Osteoblast (primary cell): ENCODE measurements around the gene GOLGA8S. TPM values are rescaled to one million over a fixed set of nuclear protein-coding genes. Genes with fewer than 3 reads are reported as not detected.
"Not testable (repeated sequence)": the region's sequence is repeated elsewhere in the genome, so short reads cannot be mapped to it uniquely, and the experiment has no call there.

ENCODE experiments used
- DNase-seq: peaks from one replicate; pipeline ENCODE4 v3.0.0; 2011; ENCODE audit warnings: low spot score, mixed read lengths; ENCODE audit not compliant: insufficient read length; ENCODE audit errors: missing footprints
- H2AFZ ChIP-seq: 2 replicates; pipeline ENCODE4 v1.6.0; 2011; ENCODE audit warnings: mild to moderate bottlenecking, low read length
- H3K27ac ChIP-seq: 2 replicates; pipeline ENCODE4 v1.5.1; 2011; ENCODE audit warnings: mild to moderate bottlenecking, low read depth, low read length, moderate library complexity
- H3K27me3 ChIP-seq: 2 replicates; pipeline ENCODE4 v1.6.0; 2012; ENCODE audit warnings: mild to moderate bottlenecking, control low read depth, inconsistent platforms, low read length, moderate library complexity; ENCODE audit not compliant: insufficient read depth
- H3K36me3 ChIP-seq: 2 replicates; pipeline ENCODE4 v1.5.1; 2011; ENCODE audit warnings: mild to moderate bottlenecking, low read length, control low read depth, moderate library complexity; ENCODE audit not compliant: insufficient read depth
- H3K4me1 ChIP-seq: 2 replicates; pipeline ENCODE4 v1.5.1; 2011; ENCODE audit warnings: mild to moderate bottlenecking, low read length, control low read depth, moderate library complexity; ENCODE audit not compliant: insufficient read depth
- H3K4me2 ChIP-seq: 2 replicates; pipeline ENCODE4 v1.6.0; 2011; ENCODE audit warnings: mild to moderate bottlenecking, low read length; ENCODE audit not compliant: insufficient read depth
- H3K4me3 ChIP-seq: fragments of 200-600 bp; sonication (generic); 3 replicates; pipeline ENCODE4 v1.5.1; 2012; ENCODE audit warnings: mild to moderate bottlenecking, low read length, inconsistent platforms; ENCODE audit not compliant: insufficient read depth
- H3K79me2 ChIP-seq: 2 replicates; pipeline ENCODE4 v1.6.0; 2012; ENCODE audit warnings: mild to moderate bottlenecking, low read length, control low read depth, inconsistent platforms; ENCODE audit not compliant: insufficient read depth
- H3K9me3 ChIP-seq: 2 replicates; pipeline ENCODE4 v1.5.1; 2011; ENCODE audit warnings: low read depth, low read length, control low read depth
- H4K20me1 ChIP-seq: 2 replicates; pipeline ENCODE4 v1.6.0; 2012; ENCODE audit warnings: mild to moderate bottlenecking, low read length, control low read depth; ENCODE audit not compliant: insufficient read depth
- total RNA-seq: library from RNA; depleted of rRNA; stranded (reverse); fragments of >200 nt; gene quantifications from 2 replicates; pipeline ENCODE4 v1.2.3, GENCODE V29; 2012

The GOLGA8S gene, protein sequence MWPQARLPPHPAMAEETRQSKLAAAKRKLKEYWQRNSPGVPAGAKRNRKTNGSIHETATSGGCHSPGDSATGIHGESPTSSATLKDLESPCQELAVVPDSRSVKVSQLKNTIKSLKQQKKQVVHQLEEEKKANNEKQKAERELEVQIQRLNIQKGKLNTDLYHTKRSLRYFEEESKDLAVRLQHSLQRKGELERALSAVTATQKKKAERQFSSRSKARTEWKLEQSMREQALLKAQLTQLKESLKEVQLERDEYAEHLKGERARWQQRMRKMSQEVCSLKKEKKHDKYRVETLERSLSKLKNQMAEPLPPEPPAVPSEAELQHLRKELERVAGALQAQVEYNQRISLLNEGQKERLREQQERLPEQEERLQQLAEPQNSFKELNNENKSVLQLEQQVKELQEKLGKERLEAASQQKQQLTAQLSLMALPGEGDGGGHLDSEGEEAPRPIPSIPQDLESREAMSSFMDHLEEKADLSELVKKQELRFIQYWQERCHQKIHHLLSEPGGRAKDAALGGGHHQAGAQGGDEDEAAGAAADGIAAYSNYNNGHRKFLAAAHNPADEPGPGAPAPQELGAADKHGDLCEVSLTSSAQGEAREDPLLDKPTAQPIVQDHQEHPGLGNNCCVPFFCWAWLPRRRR
- under 0.01 TPM in 2 replicates for total RNA-seq

DNA sequence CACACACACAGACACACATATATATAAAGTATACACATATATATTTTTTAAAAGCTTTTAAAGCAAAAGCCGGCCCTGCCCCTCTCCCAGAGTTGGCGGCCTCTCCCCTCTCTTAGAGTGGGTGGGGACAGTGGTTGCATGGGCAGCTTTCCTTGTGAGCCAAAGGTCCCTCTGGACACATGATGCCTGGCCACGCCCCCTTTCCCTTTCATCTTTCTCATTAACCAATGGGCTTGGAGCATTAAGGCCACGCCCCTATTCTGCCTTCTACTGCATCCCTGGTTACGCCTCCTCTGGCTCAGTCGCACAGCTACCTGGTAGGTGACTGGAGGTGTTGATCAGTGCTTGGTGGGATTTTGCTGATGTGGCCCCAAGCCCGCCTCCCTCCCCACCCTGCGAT, at the start of gene GOLGA8S:
GOLGA8S (plus strand) TSS at position 301 of the 400 bp plus-strand sequence; CDS start at position 363, 62 bp downstream.
- not testable (repeated sequence) for H4K20me1 ChIP-seq, H3K27me3 ChIP-seq, H3K4me2 ChIP-seq, DNase-seq, H2AFZ ChIP-seq, H3K36me3 ChIP-seq, H3K27ac ChIP-seq, H3K79me2 ChIP-seq, H3K9me3 ChIP-seq, H3K4me1 ChIP-seq, H3K4me3 ChIP-seq

- not testable (repeated sequence) for H3K27me3 ChIP-seq, H2AFZ ChIP-seq, H3K4me1 ChIP-seq, H3K36me3 ChIP-seq, H4K20me1 ChIP-seq, DNase-seq, H3K27ac ChIP-seq, H3K9me3 ChIP-seq
- Histone ChIP-seq H3K4me3 (peak overlapping the region; percentile 67), H3K4me2 (peak overlapping the region; percentile 72), H3K79me2 (peaks cover 29% of the 10 kb centered on the region)
Measured at GRCh38 chr15:23304805-23305204, 49.7 kb upstream of the GOLGA8S start.

GRCh38 chr15:23305921-23306320, 48.6 kb upstream of the GOLGA8S start:
- not testable (repeated sequence) for DNase-seq, H3K27me3 ChIP-seq, H3K27ac ChIP-seq, H3K36me3 ChIP-seq, H4K20me1 ChIP-seq, H2AFZ ChIP-seq, H3K4me2 ChIP-seq, H3K9me3 ChIP-seq, H3K4me3 ChIP-seq, H3K4me1 ChIP-seq
- peaks cover 29% of the 10 kb centered on the region for H3K79me2 ChIP-seq

- H2AFZ ChIP-seq, H3K4me2 ChIP-seq, H4K20me1 ChIP-seq, H3K4me3 ChIP-seq, H3K4me1 ChIP-seq, H3K36me3 ChIP-seq, H3K27ac ChIP-seq, H3K27me3 ChIP-seq, H3K9me3 ChIP-seq: not testable (repeated sequence)
- DNase-seq, result peak; percentile 11
- peaks cover 13% of the 10 kb centered on the region for H3K79me2 ChIP-seq
Measured at GRCh38 chr15:23311233-23311632, 43.3 kb upstream of the GOLGA8S start.

DNA sequence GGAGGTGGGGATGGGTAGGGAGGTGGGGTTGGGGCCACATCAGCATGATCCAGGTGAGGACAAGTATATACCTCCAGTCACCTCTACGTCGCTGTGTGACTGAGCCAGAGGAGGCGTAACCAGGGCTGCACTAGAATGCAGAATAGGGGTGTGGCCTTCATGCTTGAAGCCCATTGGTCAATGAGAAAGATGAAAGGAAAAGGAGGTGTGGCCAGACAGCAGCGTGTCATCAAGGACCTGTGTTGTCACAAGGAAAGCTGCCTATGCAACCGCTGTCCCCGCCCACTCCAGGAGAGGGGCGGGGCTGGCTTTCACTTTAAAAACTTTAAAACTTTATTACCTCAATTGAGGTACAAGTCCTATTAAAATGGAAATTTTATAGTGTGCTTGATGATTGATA, 20.5 kb upstream of the GOLGA8S start, which contains the start of gene GOLGA6L26:
GOLGA6L26 (minus strand) TSS at position 101 of the 400 bp plus-strand sequence; CDS start at position 40, 61 bp downstream.
- not testable (repeated sequence) for H3K79me2 ChIP-seq, H2AFZ ChIP-seq

GRCh38 chr15:23362622-23363021, 8.1 kb downstream of the GOLGA8S start:
- H3K9me3 ChIP-seq, H4K20me1 ChIP-seq, H3K27ac ChIP-seq: not testable (repeated sequence)

More for the DNA sequence above, 20.5 kb upstream of the GOLGA8S start, which contains the start of gene GOLGA6L26:
- not testable (repeated sequence) for H4K20me1 ChIP-seq, H3K4me3 ChIP-seq, H3K4me1 ChIP-seq, H3K9me3 ChIP-seq, DNase-seq, H3K27me3 ChIP-seq, H3K36me3 ChIP-seq, H3K27ac ChIP-seq, H3K4me2 ChIP-seq

DNA sequence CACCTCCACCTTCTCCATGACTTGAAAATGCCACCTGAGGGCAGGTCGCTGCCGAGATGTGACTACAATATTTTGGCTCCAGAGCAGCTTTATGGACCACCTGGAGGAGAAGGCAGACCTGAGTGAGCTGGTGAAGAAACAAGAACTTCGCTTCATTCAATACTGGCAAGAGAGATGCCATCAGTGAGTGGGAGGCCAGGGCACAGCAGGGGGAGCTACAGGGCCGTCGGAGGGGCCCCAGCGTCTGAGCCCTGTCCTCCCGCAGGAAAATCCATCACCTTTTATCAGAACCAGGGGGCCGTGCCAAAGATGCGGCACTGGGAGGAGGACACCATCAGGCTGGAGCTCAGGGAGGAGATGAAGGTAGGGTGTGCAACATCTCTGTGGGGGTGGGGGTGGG, 9.7 kb downstream of the GOLGA8S start:
- not testable (repeated sequence) for H3K4me3 ChIP-seq, H3K79me2 ChIP-seq, DNase-seq, H3K27me3 ChIP-seq, H2AFZ ChIP-seq, H3K27ac ChIP-seq, H3K4me1 ChIP-seq, H3K4me2 ChIP-seq, H3K9me3 ChIP-seq, H3K36me3 ChIP-seq, H4K20me1 ChIP-seq

More at GRCh38 chr15:23362622-23363021, 8.1 kb downstream of the GOLGA8S start:
- not testable (repeated sequence) for H3K4me2 ChIP-seq, H3K4me1 ChIP-seq, H2AFZ ChIP-seq, H3K79me2 ChIP-seq, H3K36me3 ChIP-seq, H3K27me3 ChIP-seq, DNase-seq, H3K4me3 ChIP-seq
